ENCODE measurements around the gene SCNN1G.

GRCh38 chr16:23152386-23153178 is 30.0 kb upstream of the SCNN1G start:
- no peak for TF ChIP-seq CTCF (conservative IDR thresholded peaks at IDR 0.05 in 1 of 2, IDR thresholded peaks at IDR 0.05 in 1 of 2; ENCODE audit: low read depth in 1 of 2, low read length in 2 of 2)
- no peak for TF ChIP-seq EZH2 (IDR thresholded peaks at IDR 0.05; ENCODE audit: low read length, missing control alignments)

All from fibroblast of lung (primary cell).